ENCODE data around the gene GLYR1.

The GLYR1 gene

GRCh38 chr16:4814046-4814445, 33.0 kb downstream of the GLYR1 start:
- H3K36me3 ChIP-seq = peaks cover 100% of the 10 kb centered on the region

GRCh38 chr16:4813251-4814003, 33.7 kb downstream of the GLYR1 start:
- no peaks in the 10 kb centered on the region for H3K4me1 ChIP-seq (ENCODE audit: control insufficient read depth in 1 of 2, insufficient read depth in 1 of 2, low read depth in 1 of 2, low read length in 1 of 2)
- no peak for TF ChIP-seq CTCF (IDR thresholded peaks at IDR 0.05)
- H3K9me3 ChIP-seq = no peaks in the 10 kb centered on the region
- H3K36me3 ChIP-seq = peaks cover 100% of the 10 kb centered on the region
- H3K27ac ChIP-seq = no peak overlapping the region
- no peak overlapping the region for H3K4me3 ChIP-seq (ENCODE audit: low read depth in 1 of 2, low read length in 1 of 2)
- H3K27me3 ChIP-seq = no peaks in the 10 kb centered on the region

More at GRCh38 chr16:4814046-4814445, 33.0 kb downstream of the GLYR1 start:
- TF ChIP-seq CTCF (IDR thresholded peaks at IDR 0.05) = no peak
- no peaks in the 10 kb centered on the region for H3K4me1 ChIP-seq (ENCODE audit: control insufficient read depth in 1 of 2, insufficient read depth in 1 of 2, low read depth in 1 of 2, low read length in 1 of 2)
- H3K27me3 ChIP-seq = no peaks in the 10 kb centered on the region
- H3K27ac ChIP-seq = no peak overlapping the region
- no peaks in the 10 kb centered on the region for H3K9me3 ChIP-seq
- no peak overlapping the region for H3K4me3 ChIP-seq (ENCODE audit: low read depth in 1 of 2, low read length in 1 of 2)

- Histone ChIP-seq H3K27ac (no peak overlapping the region), H3K4me1 (ENCODE audit: control insufficient read depth in 1 of 2, insufficient read depth in 1 of 2, low read depth in 1 of 2, low read length in 1 of 2) (no peaks in the 10 kb centered on the region), H3K36me3 (peaks cover 98% of the 10 kb centered on the region), H3K9me3 (no peaks in the 10 kb centered on the region), H3K4me3 (ENCODE audit: low read depth in 1 of 2, low read length in 1 of 2) (no peak overlapping the region), H3K27me3 (no peaks in the 10 kb centered on the region)
- TF ChIP-seq CTCF (IDR thresholded peaks at IDR 0.05) = no peak
Measured at GRCh38 chr16:4811773-4812172, 35.3 kb downstream of the GLYR1 start.

- TF ChIP-seq CTCF (IDR thresholded peaks at IDR 0.05) = no peak
- Histone ChIP-seq H3K27me3 (no peaks in the 10 kb centered on the region), H3K4me1 (ENCODE audit: control insufficient read depth in 1 of 2, insufficient read depth in 1 of 2, low read depth in 1 of 2, low read length in 1 of 2) (no peaks in the 10 kb centered on the region), H3K27ac (no peak overlapping the region), H3K4me3 (ENCODE audit: low read depth in 1 of 2, low read length in 1 of 2) (no peak overlapping the region), H3K36me3 (peaks cover 96% of the 10 kb centered on the region), H3K9me3 (no peaks in the 10 kb centered on the region)
Measured at GRCh38 chr16:4811242-4811641, 35.8 kb downstream of the GLYR1 start.

- peaks cover 72% of the 10 kb centered on the region for H3K36me3 ChIP-seq
- H3K4me1 ChIP-seq (ENCODE audit: control insufficient read depth in 1 of 2, insufficient read depth in 1 of 2, low read depth in 1 of 2, low read length in 1 of 2) = peaks cover 21 to 26% of the 10 kb centered on the region in 2 experiments
- no peak overlapping the region for H3K4me3 ChIP-seq (ENCODE audit: low read depth in 1 of 2, low read length in 1 of 2)
- H3K27me3 ChIP-seq = no peaks in the 10 kb centered on the region
- no peak overlapping the region for H3K27ac ChIP-seq
- no peaks in the 10 kb centered on the region for H3K9me3 ChIP-seq
- TF ChIP-seq CTCF (IDR thresholded peaks at IDR 0.05) = no peak
Measured at GRCh38 chr16:4806280-4806679, 40.8 kb downstream of the GLYR1 start.
